Smooth muscle cell of the umbilical artery (primary cell): ENCODE data around the gene HIGD2B. TPM values are rescaled to one million over a fixed set of nuclear protein-coding genes. Genes with fewer than 3 reads are reported as not detected.

Source experiments
- total RNA-seq: library from RNA; depleted of rRNA; stranded (reverse); fragments of >200 nt; gene quantifications from 2 replicates; pipeline ENCODE4 v1.2.3, GENCODE V29; 2014

Gene HIGD2B
- not detected in 2 replicates for total RNA-seq

GRCh38 chr15:72685925-72686794 lies at the start of gene HIGD2B, which contains the start of gene BBS4:
Gene HIGD2B (minus strand): TSS chr15:72686182. CDS start chr15:72676374, 9,808 bp downstream.
Gene BBS4 (plus strand): TSS chr15:72686207. CDS start chr15:72686228, 21 bp downstream.

GRCh38 chr15:72654397-72654796 lies 31.6 kb downstream of the HIGD2B start, which contains the start of gene GOLGA6B:
Gene GOLGA6B (plus strand): TSS chr15:72654697. CDS start chr15:72654738, 41 bp downstream.

Other genes with a start within 250 kb of the HIGD2B start
- 22.3 and 51.3 TPM in 2 replicates for gene ARIH1, start 211.9 kb downstream of the HIGD2B start, total RNA-seq
- not detected in 2 replicates for gene GOLGA6B, start 31.5 kb downstream of the HIGD2B start, total RNA-seq
- 20.8 and 21.5 TPM in 2 replicates for gene BBS4, start within 50 bp of the HIGD2B start, total RNA-seq
- 101 and 123 TPM in 2 replicates for gene ADPGK, start 97.6 kb upstream of the HIGD2B start, total RNA-seq